HepG2 (cell line): Measurements from ENCODE around the gene THAP2. TPM values are rescaled to one million over a fixed set of nuclear protein-coding genes. Genes with fewer than 3 reads are reported as not detected.

Experiments
- BRCA1 ChIP-seq: sonication (generic); formaldehyde crosslinking; IDR thresholded peaks from 2 replicates; pipeline ENCODE4 v1.4.0; 2020; ENCODE audit warnings: missing genetic modification reagents
- GATAD1 ChIP-seq: IDR thresholded peaks from 2 replicates; pipeline ENCODE4 v1.6.1; 2016; ENCODE audit warnings: missing genetic modification reagents, missing compliant biosample characterization
- GMEB1 ChIP-seq: sonication (generic); formaldehyde crosslinking; IDR thresholded peaks from 2 replicates; pipeline ENCODE4 v1.5.1; 2020; ENCODE audit warnings: missing genetic modification reagents, mild to moderate bottlenecking, borderline replicate concordance
- KDM1A ChIP-seq: IDR thresholded peaks from 2 replicates; pipeline ENCODE4 v1.6.1; 2016; ENCODE audit warnings: missing compliant biosample characterization
- MBD4 ChIP-seq: IDR thresholded peaks from 2 replicates; pipeline ENCODE4 v1.6.1; 2012; ENCODE audit warnings: low read length, inconsistent platforms, borderline replicate concordance
- RAD21 ChIP-seq: fragments of 450-650 bp; formaldehyde crosslinking; IDR thresholded peaks from 2 replicates; pipeline ENCODE4 v1.5.0; 2020; ENCODE audit warnings: mild to moderate bottlenecking
- SCMH1 ChIP-seq: sonication (generic); formaldehyde crosslinking; IDR thresholded peaks from 2 replicates; pipeline ENCODE4 v1.9.0; 2021; ENCODE audit warnings: missing genetic modification reagents, mild to moderate bottlenecking, borderline replicate concordance
- TCF12 ChIP-seq, 2 experiments: fragments of 450-650 bp in 1 of 2; sonication (generic) in 1 of 2; formaldehyde crosslinking in 1 of 2; IDR thresholded peaks; 2 replicates each; pipeline versions ENCODE4 v1.6.1 to v1.8.0; 2017 to 2022; ENCODE audit warnings: antibody characterized with exemption in 1 of 2, mild to moderate bottlenecking in 1 of 2, missing genetic modification reagents in 1 of 2, moderate library complexity in 1 of 2
- ZBTB14 ChIP-seq: sonication (generic); formaldehyde crosslinking; IDR thresholded peaks from 2 replicates; pipeline ENCODE4 v1.4.0; 2020; ENCODE audit warnings: missing genetic modification reagents
- ZC3H13 ChIP-seq: sonication (generic); formaldehyde crosslinking; IDR thresholded peaks from 2 replicates; pipeline ENCODE4 v1.8.1; 2023; ENCODE audit warnings: mild to moderate bottlenecking, missing genetic modification reagents, moderate library complexity
- ZGPAT ChIP-seq: IDR thresholded peaks from 2 replicates; pipeline ENCODE4 v1.6.1; 2016; ENCODE audit warnings: mild to moderate bottlenecking
- ZNF431 ChIP-seq: sonication (generic); formaldehyde crosslinking; IDR thresholded peaks from 2 replicates; pipeline ENCODE4 v1.9.0; 2022; ENCODE audit warnings: missing genetic modification reagents, low read depth, mild to moderate bottlenecking, borderline replicate concordance
- ZNF446 ChIP-seq: sonication (generic); formaldehyde crosslinking; IDR thresholded peaks from 2 replicates; pipeline ENCODE4 v1.5.0; 2020; ENCODE audit warnings: mild to moderate bottlenecking, missing genetic modification reagents
- ZNF547 ChIP-seq: sonication (generic); formaldehyde crosslinking; IDR thresholded peaks from 2 replicates; pipeline ENCODE4 v1.5.1; 2020; ENCODE audit warnings: mild to moderate bottlenecking, missing genetic modification reagents
- polyA plus RNA-seq, 8 experiments: library from polyadenylated mRNA; depleted of rRNA in 3 of 8; stranded (reverse) in 7 of 8; unstranded in 1 of 8; fragments of >200 nt; fragmentation: Illumina TruSeq in 4 of 8; extraction: Trizol in 4 of 8; gene quantifications; 2 replicates each; pipeline versions ENCODE4 v1.2.1 to v1.2.3, GENCODE V29; 2011 to 2016; ENCODE audit warnings: low read depth in 4 of 8, missing spikeins in 1 of 8, mixed read lengths in 1 of 8; ENCODE audit not compliant: insufficient read depth in 1 of 8
- total RNA-seq, 5 experiments: library from RNA; depleted of rRNA; stranded (reverse); fragments of >200 nt; fragmentation: Illumina TruSeq; extraction: Trizol; gene quantifications; 2 replicates each; pipeline ENCODE4 v1.2.3, GENCODE V29; 2016; ENCODE audit warnings: low read depth in 1 of 5
- TF ChIP-seq, protein P1 (sequence below): sonication (generic); formaldehyde crosslinking; IDR thresholded peaks from 2 replicates; pipeline ENCODE4 v1.8.1; 2023; ENCODE audit warnings: mild to moderate bottlenecking, missing genetic modification reagents
- TF ChIP-seq, protein P2 (sequence below): sonication (generic); formaldehyde crosslinking; IDR thresholded peaks from 2 replicates; pipeline ENCODE4 v1.4.0; 2020; ENCODE audit warnings: missing genetic modification reagents, borderline replicate concordance

Gene THAP2
- total and polyA plus RNA-seq, 2 of the 13 experiments (the other 11 are each of a cell fraction or from before 2014, with no cell fraction given): 5.2 to 6.2 TPM

GRCh38 chr12:71663561-71664410 lies at the start of gene THAP2, which contains the start of gene ZFC3H1 (continued):
- no peak for TF ChIP-seq SCMH1 (CRISPR knock-in tag)
- no peak for TF ChIP-seq BRCA1
- TF ChIP-seq KDM1A (CRISPR knock-in tag): no peak
- TF ChIP-seq, protein P1, sequence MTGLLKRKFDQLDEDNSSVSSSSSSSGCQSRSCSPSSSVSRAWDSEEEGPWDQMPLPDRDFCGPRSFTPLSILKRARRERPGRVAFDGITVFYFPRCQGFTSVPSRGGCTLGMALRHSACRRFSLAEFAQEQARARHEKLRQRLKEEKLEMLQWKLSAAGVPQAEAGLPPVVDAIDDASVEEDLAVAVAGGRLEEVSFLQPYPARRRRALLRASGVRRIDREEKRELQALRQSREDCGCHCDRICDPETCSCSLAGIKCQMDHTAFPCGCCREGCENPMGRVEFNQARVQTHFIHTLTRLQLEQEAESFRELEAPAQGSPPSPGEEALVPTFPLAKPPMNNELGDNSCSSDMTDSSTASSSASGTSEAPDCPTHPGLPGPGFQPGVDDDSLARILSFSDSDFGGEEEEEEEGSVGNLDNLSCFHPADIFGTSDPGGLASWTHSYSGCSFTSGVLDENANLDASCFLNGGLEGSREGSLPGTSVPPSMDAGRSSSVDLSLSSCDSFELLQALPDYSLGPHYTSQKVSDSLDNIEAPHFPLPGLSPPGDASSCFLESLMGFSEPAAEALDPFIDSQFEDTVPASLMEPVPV (CRISPR knock-in tag): peak; percentile 74; the same call in 1 of the 2 replicates
- no peak for TF ChIP-seq ZNF446 (CRISPR knock-in tag)
- TF ChIP-seq TCF12 (IDR thresholded peaks at IDR 0.05): no peak
- no peak for TF ChIP-seq TCF12 (CRISPR knock-in tag; IDR thresholded peaks at IDR 0.05)
- no peak for TF ChIP-seq MBD4
- TF ChIP-seq ZNF431 (CRISPR knock-in tag): no peak
- 0 out of 2 replicates have a peak, but pooled peaks have one; percentile 11 for TF ChIP-seq RAD21 (CRISPR knock-in tag)
- no peak; the same call in 1 of the 2 replicates for TF ChIP-seq ZNF547 (CRISPR knock-in tag)
- no peak for TF ChIP-seq ZBTB14 (CRISPR knock-in tag)
- TF ChIP-seq GATAD1 (CRISPR knock-in tag): peak; percentile 90
- peak; percentile 56; the same call in 1 of the 2 replicates for TF ChIP-seq GMEB1
- TF ChIP-seq ZGPAT: peak; percentile 50
- TF ChIP-seq, protein P2, sequence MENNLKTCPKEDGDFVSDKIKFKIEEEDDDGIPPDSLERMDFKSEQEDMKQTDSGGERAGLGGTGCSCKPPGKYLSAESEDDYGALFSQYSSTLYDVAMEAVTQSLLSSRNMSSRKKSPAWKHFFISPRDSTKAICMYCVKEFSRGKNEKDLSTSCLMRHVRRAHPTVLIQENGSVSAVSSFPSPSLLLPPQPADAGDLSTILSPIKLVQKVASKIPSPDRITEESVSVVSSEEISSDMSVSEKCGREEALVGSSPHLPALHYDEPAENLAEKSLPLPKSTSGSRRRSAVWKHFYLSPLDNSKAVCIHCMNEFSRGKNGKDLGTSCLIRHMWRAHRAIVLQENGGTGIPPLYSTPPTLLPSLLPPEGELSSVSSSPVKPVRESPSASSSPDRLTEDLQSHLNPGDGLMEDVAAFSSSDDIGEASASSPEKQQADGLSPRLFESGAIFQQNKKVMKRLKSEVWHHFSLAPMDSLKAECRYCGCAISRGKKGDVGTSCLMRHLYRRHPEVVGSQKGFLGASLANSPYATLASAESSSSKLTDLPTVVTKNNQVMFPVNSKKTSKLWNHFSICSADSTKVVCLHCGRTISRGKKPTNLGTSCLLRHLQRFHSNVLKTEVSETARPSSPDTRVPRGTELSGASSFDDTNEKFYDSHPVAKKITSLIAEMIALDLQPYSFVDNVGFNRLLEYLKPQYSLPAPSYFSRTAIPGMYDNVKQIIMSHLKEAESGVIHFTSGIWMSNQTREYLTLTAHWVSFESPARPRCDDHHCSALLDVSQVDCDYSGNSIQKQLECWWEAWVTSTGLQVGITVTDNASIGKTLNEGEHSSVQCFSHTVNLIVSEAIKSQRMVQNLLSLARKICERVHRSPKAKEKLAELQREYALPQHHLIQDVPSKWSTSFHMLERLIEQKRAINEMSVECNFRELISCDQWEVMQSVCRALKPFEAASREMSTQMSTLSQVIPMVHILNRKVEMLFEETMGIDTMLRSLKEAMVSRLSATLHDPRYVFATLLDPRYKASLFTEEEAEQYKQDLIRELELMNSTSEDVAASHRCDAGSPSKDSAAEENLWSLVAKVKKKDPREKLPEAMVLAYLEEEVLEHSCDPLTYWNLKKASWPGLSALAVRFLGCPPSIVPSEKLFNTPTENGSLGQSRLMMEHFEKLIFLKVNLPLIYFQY (CRISPR knock-in tag): no peak
- TF ChIP-seq ZC3H13 (CRISPR knock-in tag): 0 out of 2 replicates have a peak, but pooled peaks have one; percentile 25
